MM.1S (cell line): Measurements from ENCODE around the gene GUCY1A2.

Experiments used
- DNase-seq: peaks from one replicate; pipeline ENCODE4 v3.0.0-alpha.2; 2015
- H2AFZ ChIP-seq: fragments of 300-600 bp; sonication (generic); 2 replicates; pipeline ENCODE4 v1.6.0; 2016; ENCODE audit warnings: antibody characterized with exemption, low read length
- H3F3A ChIP-seq: fragments of 300-600 bp; sonication (generic); 2 replicates; pipeline ENCODE4 v1.6.1; 2016; ENCODE audit warnings: mild to moderate bottlenecking, antibody characterized with exemption, low read length, moderate library complexity, mixed read lengths; ENCODE audit not compliant: insufficient read depth
- H3K27ac ChIP-seq: fragments of 300-600 bp; sonication (generic); 2 replicates; pipeline ENCODE4 v1.5.1; 2016; ENCODE audit warnings: mild to moderate bottlenecking, low read length
- H3K27me3 ChIP-seq: fragments of 300-600 bp; sonication (generic); replicated peaks from 2 replicates; pipeline ENCODE4 v1.6.0; 2016; ENCODE audit warnings: low read length; ENCODE audit not compliant: insufficient read depth
- H3K36me3 ChIP-seq: fragments of 300-600 bp; sonication (generic); replicated peaks from 2 replicates; pipeline ENCODE4 v1.6.1; 2016; ENCODE audit warnings: mild to moderate bottlenecking, low read length, mixed read lengths; ENCODE audit not compliant: insufficient read depth
- H3K4me1 ChIP-seq: fragments of 300-600 bp; sonication (generic); 2 replicates; pipeline ENCODE4 v1.6.1; 2016; ENCODE audit warnings: low read length, mixed read lengths
- H3K4me2 ChIP-seq: fragments of 300-600 bp; sonication (generic); 2 replicates; pipeline ENCODE4 v1.6.0; 2016; ENCODE audit warnings: low read depth, low read length
- H3K4me3 ChIP-seq: fragments of 300-600 bp; sonication (generic); 2 replicates; pipeline ENCODE4 v1.5.1; 2016; ENCODE audit warnings: low read length, mixed read lengths
- H3K79me2 ChIP-seq: fragments of 300-600 bp; sonication (generic); 2 replicates; pipeline ENCODE4 v1.6.1; 2016; ENCODE audit warnings: mixed run types, low read length, mixed read lengths
- H3K9ac ChIP-seq: fragments of 300-600 bp; sonication (generic); 2 replicates; pipeline ENCODE4 v1.6.1; 2016; ENCODE audit warnings: low read length, mixed read lengths
- H3K9me2 ChIP-seq: fragments of 300-600 bp; sonication (generic); replicated peaks from 2 replicates; pipeline ENCODE4 v1.6.1; 2016; ENCODE audit warnings: mild to moderate bottlenecking, low read length, mixed read lengths; ENCODE audit not compliant: insufficient read depth
- H3K9me3 ChIP-seq: fragments of 300-600 bp; sonication (generic); replicated peaks from 2 replicates; pipeline ENCODE4 v1.6.1; 2016; ENCODE audit warnings: mild to moderate bottlenecking, low read length, mixed read lengths; ENCODE audit not compliant: insufficient read depth
- H4K20me1 ChIP-seq: fragments of 300-600 bp; sonication (generic); 2 replicates; pipeline ENCODE4 v1.6.1; 2016; ENCODE audit warnings: mild to moderate bottlenecking, low read length, moderate library complexity, mixed read lengths; ENCODE audit not compliant: insufficient read depth
- EZH2 ChIP-seq: fragments of 300-600 bp; sonication (generic); optimal IDR thresholded peaks from 2 replicates; pipeline ENCODE3; 2017; ENCODE audit warnings: low read depth, mild to moderate bottlenecking, antibody characterized with exemption, low read length, mixed read lengths
- EZH2phosphoT487 ChIP-seq: fragments of 300-600 bp; sonication (generic); IDR thresholded peaks from 2 replicates; pipeline ENCODE4 v1.6.1; 2018; ENCODE audit warnings: antibody characterized with exemption, low read length
- TF ChIP-seq, protein P1 (sequence below): fragments of 300-600 bp; sonication (generic); IDR thresholded peaks from 2 replicates; pipeline ENCODE4 v1.5.1; 2016; ENCODE audit warnings: antibody characterized with exemption, low read length, mixed read lengths

The GUCY1A2 gene

DNA sequence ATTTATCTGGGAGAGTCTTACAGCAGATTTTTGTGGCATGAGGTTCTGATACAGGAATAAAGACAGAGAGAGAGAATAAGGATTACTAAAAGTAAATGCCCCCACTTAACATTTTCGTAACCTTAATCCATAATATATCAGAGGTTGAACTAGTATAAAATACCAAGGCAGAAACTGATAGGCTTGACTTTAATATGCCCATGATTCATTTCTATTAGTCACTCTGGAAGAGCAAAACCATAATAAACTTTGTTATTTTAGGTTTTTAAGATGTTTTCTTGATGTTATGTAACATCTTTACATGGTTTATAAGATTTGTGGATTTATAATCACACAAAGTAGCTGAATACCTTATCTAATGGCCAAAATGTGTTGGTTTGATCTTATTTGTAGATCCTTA, 19.1 kb downstream of the GUCY1A2 start:
- Histone ChIP-seq H3K4me1 (no peaks in the 10 kb centered on the region), H4K20me1 (no peaks in the 10 kb centered on the region), H3K9ac (no peak overlapping the region), H3K36me3 (no peaks in the 10 kb centered on the region), H3K4me2 (no peak overlapping the region), H2AFZ (no peak overlapping the region), H3K79me2 (no peaks in the 10 kb centered on the region), H3K27ac (no peak overlapping the region), H3K9me3 (no peaks in the 10 kb centered on the region), H3K9me2 (no peaks in the 10 kb centered on the region), H3K4me3 (no peak overlapping the region), H3K27me3 (no peaks in the 10 kb centered on the region), H3F3A (no peaks in the 10 kb centered on the region)
- TF ChIP-seq EZH2phosphoT487 (no peak), EZH2 (no peak)
- TF ChIP-seq, protein P1, sequence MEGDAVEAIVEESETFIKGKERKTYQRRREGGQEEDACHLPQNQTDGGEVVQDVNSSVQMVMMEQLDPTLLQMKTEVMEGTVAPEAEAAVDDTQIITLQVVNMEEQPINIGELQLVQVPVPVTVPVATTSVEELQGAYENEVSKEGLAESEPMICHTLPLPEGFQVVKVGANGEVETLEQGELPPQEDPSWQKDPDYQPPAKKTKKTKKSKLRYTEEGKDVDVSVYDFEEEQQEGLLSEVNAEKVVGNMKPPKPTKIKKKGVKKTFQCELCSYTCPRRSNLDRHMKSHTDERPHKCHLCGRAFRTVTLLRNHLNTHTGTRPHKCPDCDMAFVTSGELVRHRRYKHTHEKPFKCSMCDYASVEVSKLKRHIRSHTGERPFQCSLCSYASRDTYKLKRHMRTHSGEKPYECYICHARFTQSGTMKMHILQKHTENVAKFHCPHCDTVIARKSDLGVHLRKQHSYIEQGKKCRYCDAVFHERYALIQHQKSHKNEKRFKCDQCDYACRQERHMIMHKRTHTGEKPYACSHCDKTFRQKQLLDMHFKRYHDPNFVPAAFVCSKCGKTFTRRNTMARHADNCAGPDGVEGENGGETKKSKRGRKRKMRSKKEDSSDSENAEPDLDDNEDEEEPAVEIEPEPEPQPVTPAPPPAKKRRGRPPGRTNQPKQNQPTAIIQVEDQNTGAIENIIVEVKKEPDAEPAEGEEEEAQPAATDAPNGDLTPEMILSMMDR: no peak
- DNase-seq: no peak

DNA sequence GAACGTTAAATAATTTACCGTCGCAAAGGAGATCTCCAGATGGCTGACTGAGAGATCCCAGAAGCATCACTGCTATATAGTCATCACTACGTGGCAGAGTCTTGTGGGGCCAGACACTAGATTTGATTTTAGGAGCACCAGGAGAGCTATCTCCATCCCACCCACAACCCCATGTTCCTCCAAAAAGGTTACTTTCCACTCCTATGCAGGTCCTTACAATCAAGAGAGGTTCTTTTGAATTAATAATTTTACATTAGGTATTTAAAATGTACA, 19.4 kb downstream of the GUCY1A2 start:
- Histone ChIP-seq H3K4me1 (no peaks in the 10 kb centered on the region), H3K27me3 (no peaks in the 10 kb centered on the region), H3K79me2 (no peaks in the 10 kb centered on the region), H3K4me3 (no peak overlapping the region), H4K20me1 (no peaks in the 10 kb centered on the region), H3K27ac (no peak overlapping the region), H3K9ac (no peak overlapping the region), H3F3A (no peaks in the 10 kb centered on the region), H3K9me3 (no peaks in the 10 kb centered on the region), H3K9me2 (no peaks in the 10 kb centered on the region), H2AFZ (no peak overlapping the region), H3K36me3 (no peaks in the 10 kb centered on the region), H3K4me2 (no peak overlapping the region)
- DNase-seq: no peak
- TF ChIP-seq EZH2: no peak
- no peak for TF ChIP-seq EZH2phosphoT487
- TF ChIP-seq, protein P1: no peak

DNA sequence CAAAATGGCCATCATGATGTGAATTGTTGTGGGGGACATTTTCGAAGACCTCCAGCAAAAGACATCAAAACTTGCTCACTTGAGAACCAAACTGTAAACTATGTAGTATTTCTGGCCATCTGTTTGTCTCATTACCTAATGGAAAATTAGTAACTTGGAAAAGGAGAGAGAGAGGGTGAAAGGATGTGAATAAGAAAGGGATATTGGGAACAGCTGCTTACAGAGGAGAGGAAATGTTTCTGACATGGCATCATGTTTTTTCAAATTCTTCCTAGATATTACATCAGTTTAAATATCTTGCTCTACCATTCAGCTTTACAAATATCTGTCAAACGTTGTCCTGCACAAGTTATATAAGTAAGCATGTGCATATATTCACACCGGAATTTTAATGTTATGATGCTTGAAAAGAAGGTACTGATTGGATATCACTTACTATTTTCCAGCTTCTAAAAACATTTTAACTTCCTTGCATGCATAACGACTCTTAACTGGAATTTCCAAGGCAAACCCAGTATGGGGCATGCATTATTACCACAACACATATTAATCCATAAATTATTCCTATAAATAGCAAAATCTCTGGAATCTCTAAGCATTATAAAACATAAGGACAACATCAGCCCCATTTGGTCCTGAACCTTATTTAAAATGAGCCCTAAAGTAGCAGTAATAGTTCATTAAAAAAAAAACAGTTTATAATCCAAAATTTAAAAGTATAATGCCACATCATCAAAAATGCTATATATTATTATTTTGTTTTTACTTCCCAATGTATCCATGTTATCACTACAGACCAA, 20.0 kb downstream of the GUCY1A2 start:
- Histone ChIP-seq H3K79me2 (no peaks in the 10 kb centered on the region), H3K36me3 (no peaks in the 10 kb centered on the region), H3F3A (no peaks in the 10 kb centered on the region), H3K4me3 (no peak overlapping the region), H3K4me2 (no peak overlapping the region), H3K9me3 (no peaks in the 10 kb centered on the region), H4K20me1 (no peaks in the 10 kb centered on the region), H3K9me2 (no peaks in the 10 kb centered on the region), H2AFZ (no peak overlapping the region), H3K4me1 (no peaks in the 10 kb centered on the region), H3K27me3 (no peaks in the 10 kb centered on the region), H3K27ac (no peak overlapping the region), H3K9ac (no peak overlapping the region)
- TF ChIP-seq EZH2phosphoT487: no peak
- DNase-seq: no peak

DNA sequence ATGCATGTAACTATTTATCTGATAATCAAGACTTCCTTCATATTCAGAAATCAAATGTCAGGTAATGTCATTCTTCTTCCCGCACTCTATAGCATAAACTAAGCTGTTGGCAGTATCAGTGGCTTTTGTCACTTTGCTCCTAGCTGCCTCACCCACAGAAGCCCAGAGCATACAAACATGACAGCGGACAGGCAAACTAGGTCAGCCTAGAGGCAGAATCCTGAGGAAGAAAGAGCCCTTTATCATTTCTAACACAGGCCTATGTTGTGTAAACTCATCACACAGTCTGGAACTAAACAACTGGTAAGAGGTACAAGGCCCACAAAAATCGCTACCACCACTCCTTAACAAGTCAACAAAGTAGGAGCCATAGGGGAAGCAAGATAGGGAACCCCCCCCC, 21.0 kb downstream of the GUCY1A2 start:
- TF ChIP-seq EZH2 (no peak), EZH2phosphoT487 (no peak)
- TF ChIP-seq, protein P1: no peak
- DNase-seq: no peak
- H3K4me2 ChIP-seq: no peak overlapping the region
- H3K9me3 ChIP-seq: no peaks in the 10 kb centered on the region
- no peaks in the 10 kb centered on the region for H3K4me1 ChIP-seq
- no peak overlapping the region for H3K27ac ChIP-seq
- H3K9me2 ChIP-seq: no peaks in the 10 kb centered on the region
- H2AFZ ChIP-seq: no peak overlapping the region
- H3K9ac ChIP-seq: no peak overlapping the region
- no peaks in the 10 kb centered on the region for H3K27me3 ChIP-seq
- H3K36me3 ChIP-seq: no peaks in the 10 kb centered on the region
- no peak overlapping the region for H3K4me3 ChIP-seq
- no peaks in the 10 kb centered on the region for H3K79me2 ChIP-seq
- no peaks in the 10 kb centered on the region for H3F3A ChIP-seq
- no peaks in the 10 kb centered on the region for H4K20me1 ChIP-seq
